T1000 (cell line): ENCODE results near the gene YY1AP1.
"Not testable (repeated sequence)": the region's sequence is repeated elsewhere in the genome, so short reads cannot be mapped to it uniquely, and the experiment has no call there.

Experiments
- DNase-seq: peaks from one replicate; lab custom pipeline; 2025; ENCODE audit warnings: mixed read lengths; lab: John Stamatoyannopoulos, UW

The YY1AP1 gene, protein sequence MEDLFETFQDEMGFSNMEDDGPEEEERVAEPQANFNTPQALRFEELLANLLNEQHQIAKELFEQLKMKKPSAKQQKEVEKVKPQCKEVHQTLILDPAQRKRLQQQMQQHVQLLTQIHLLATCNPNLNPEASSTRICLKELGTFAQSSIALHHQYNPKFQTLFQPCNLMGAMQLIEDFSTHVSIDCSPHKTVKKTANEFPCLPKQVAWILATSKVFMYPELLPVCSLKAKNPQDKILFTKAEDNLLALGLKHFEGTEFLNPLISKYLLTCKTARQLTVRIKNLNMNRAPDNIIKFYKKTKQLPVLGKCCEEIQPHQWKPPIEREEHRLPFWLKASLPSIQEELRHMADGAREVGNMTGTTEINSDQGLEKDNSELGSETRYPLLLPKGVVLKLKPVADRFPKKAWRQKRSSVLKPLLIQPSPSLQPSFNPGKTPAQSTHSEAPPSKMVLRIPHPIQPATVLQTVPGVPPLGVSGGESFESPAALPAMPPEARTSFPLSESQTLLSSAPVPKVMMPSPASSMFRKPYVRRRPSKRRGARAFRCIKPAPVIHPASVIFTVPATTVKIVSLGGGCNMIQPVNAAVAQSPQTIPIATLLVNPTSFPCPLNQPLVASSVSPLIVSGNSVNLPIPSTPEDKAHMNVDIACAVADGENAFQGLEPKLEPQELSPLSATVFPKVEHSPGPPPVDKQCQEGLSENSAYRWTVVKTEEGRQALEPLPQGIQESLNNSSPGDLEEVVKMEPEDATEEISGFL

DNA sequence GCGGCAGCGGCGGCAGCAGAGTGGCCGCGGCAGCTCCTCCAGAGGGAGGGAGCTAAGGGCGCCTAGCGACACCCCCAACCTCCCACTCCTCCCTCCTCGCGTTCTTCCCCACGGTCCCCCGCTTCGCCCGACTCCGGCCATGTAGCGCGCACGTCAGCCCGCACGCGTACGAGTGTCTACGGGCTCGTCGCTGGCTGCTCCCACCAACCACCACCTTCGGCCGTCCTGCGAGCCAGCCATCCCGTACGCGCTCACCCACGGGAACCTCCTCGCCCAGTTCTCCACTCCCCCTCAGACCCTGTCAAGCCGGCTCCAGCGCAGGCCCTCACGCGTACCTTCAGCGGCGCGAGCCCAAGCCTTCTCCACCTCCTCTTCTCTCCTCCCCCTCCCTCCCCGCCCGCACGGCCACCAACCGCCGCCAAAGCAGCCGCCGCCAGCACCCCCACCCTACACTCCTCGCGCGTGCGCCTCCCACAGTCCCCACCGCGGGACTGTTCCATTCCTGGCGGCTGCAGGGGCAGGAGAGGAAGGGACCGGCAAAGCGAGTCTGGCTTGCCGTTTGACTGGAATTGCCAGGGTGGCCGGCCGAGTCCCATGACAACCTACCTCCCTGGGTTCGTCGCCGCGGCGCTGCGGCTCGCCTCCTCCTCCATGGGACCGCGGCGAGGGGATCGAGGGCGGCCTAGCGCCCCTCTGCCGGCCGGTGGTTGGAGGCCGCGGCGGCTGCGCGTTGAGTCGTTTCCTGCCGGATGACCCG is at the start of gene YY1AP1:
Gene YY1AP1, minus strand, starts transcription at position 451 of the 757 bp plus-strand sequence. CDS start 8,338 bp downstream, outside the sequence.
- DNase-seq: peak; percentile 85

DNA sequence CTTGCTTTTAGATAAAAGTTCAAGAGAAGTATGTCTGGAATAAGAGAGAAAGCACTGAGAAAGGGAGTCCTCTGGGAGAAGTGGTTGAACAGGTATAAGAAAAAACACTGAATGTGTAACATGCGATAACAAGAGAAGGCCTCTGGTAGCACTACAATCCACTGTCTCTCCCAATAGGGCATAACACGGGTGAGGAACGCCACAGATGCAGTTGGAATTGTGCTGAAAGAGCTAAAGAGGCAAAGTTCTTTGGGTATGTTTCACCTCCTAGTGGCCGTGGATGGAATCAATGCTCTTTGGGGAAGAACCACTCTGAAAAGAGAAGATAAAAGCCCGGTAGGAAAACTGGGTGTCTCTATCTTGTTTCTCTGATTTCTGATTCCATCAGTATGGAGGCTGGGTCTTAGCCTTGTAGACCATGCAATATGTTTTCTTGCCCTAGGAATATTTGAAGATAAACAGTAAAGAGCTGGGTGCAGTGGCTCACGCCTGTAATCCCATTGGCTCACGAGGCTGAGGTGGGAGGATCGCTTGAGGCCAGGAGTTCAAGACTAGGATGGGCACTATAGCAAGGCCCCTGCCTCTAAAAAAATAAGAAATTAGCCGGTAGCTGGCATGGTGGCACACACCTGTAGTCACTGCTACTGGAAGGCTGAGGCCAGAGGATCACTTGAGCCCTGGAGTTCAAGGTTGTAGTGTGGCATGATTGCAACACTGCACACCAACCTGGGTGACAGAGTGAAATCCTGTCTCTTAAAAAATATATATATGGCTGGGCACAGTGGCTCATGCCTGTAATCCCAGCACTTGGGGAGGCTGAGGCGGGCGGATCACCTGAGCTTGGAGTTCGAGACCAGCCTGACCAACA is 40.7 kb upstream of the YY1AP1 start:
- DNase-seq: no peak

DNA sequence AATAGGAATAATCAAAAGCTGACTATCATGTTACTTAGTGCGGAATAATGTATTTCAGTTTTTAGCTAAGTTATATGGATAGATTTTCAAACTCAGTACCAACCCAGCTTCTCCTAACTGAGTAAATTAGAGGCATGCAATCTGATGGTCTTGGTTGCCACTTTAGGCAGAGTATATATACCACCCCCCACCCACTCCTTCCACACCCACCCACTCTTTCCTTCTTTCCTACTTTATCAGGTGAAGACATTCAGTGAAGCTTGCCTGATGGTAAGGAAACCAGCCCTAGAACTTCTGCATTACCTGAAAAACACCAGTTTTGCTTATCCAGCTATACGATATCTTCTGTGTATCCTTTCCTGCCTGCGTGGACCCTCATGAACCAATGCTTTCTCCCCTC is 36.6 kb upstream of the YY1AP1 start:
- no peak for DNase-seq

DNA sequence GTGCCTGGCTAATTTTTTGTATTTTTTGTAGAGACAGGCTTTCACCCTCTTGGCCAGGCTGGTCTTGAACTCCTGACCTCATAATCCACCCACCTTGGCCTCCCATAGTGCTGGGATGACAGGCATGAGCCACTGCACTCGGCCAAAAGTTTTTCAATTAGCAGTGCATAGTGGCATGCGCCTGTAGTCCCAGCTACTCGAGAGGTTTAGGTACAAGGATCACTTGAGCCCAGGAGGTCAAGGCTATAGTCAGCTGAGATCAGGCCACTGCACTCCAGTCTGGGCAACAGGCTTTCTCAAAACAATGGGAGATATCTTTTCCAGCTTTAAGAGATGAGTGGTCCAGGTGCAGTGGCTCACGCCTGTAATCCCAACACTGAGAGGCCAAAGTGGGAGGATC is 31.1 kb upstream of the YY1AP1 start:
- no peak for DNase-seq

DNA sequence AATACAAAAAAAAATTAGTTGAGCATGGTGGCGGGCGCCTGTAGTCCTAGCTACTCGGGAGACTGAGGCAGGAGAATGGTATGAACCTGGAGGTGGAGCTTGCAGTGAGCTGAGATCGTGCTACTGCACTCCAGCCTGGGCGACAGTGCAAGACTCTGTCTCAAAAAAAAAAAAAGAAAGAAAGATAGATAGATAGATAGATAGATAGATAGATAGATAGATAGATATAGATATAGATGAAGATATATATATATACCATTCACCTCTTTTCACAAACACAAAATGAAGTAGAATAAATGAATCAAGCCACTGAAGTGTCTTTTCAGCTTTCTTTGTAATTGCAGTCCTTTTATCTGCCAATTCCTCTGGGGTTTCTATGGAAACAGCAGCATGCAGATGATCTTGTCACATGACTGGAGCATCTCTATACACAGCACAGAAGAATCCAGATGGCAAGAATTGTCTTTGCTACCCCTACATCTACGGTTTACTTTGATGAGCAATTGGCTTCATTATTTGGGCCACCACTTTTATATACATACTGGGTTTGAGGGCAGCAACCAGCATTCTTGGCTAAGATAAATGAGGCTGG is 30.0 kb upstream of the YY1AP1 start:
- not testable (repeated sequence) for DNase-seq

DNA sequence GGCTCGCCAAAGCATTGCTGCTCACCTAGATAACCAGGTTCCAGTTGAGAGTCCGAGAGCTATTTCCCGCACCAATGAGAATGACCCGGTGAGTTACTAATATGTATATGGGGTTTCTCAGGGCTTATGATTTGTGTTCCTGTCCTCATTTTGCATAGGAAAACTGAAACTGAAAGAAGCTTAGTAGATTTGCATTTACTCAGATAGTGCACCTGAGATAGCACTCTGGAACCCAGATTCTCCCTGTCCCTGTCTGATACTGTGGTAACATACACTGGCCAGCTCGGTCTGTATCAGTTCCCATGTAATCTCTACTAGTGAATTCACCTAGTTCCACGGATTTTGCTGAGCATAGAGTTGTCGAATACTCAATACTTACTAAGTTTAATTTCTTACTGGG is 28.5 kb upstream of the YY1AP1 start:
- DNase-seq: no peak

DNA sequence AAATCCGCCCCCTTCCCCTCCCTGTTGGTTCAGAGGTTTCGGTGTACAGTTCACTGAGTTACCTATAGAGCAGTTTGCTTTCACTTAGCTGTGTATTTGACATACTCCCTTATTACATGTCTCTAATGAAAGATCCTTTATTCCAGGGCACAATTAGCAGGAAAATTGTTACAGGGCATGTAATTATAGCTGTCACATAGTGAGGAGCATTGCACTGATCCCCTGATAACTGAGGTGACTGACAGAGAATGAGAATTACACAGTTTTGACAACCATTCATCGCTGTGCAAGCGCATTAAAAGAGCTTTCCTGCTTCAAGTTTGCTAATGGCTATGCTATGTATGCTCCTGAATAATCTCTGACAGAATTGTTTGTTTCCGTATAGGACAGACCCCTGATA is 27.2 kb upstream of the YY1AP1 start:
- DNase-seq: no peak

DNA sequence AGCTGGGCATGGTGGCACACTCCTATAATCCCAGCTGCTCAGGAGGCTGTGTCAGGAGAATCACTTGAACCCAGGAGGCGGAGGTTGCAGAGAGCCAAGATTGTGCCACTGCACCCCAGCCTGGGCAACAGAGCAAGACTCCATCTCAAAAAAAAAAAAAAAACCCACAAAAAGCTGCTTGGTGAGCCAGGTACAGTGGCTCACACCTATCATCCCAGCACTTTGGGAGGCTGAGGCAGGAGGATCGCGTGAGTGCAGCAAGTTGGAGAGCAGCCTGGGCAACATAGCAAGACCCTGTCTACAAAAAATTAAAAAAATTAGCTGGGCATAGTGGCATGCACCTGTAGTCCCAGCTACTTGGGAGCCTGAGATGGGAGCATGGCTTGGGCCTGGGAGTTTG is 26.5 kb upstream of the YY1AP1 start:
- DNase-seq: not testable (repeated sequence)

DNA sequence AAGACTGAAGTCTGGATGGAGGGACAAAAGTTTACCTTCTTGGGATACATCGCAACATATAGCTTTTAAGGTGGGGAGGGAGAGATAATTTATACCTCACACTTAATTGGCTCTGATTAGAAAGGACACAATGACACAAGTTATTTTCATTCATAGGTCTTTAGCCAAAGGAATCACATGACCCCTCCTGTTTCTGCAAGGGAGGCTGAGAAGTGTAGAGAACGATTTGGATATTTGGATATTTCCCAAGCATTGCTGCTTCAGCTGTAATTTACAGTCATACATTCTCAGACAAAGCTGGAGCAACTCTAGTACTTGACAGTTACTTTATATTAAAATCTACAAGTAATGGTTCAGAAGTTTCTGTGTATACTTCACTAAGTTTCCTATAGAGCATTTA is 24.5 kb upstream of the YY1AP1 start:
- DNase-seq: no peak

DNA sequence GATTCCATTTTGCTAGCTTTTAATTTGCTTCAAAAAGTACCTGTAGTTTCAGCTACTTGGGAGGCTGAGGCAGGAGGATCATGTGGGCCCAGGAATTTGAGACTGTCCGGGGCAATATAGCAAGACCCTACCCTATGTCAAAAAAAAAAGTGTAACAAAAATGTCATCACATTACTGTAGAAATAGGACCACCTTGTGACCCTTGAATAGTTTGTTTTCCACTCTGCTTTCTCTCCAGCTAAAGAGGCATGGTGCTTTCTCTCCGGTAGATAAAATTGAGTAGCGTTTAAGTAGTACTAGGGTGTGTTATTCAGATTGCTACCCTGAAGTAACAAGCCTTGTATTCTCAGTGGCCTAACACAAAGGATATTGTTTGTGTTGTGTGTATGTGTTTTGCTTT is 24.1 kb upstream of the YY1AP1 start:
- DNase-seq: not testable (repeated sequence)

DNA sequence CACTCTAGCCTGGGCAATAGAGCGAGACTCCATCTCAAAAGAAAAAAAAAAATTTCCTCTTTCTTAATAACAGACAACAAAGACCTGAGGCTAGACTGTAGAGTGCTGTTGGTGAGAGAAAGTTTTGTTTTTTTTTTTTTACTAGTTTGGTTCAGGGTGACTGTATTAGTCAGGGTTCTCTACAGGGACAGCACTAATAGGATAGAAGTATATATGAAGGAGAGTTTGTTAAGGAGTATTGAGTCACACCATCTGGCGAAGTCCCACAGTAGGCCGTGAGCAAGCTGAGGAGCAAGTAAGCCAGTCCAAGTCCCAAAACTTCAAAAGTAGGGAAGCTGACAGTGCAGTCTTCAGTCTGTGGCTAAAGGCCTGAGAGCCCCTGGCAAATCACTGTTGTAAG is 22.9 kb upstream of the YY1AP1 start:
- not testable (repeated sequence) for DNase-seq

DNA sequence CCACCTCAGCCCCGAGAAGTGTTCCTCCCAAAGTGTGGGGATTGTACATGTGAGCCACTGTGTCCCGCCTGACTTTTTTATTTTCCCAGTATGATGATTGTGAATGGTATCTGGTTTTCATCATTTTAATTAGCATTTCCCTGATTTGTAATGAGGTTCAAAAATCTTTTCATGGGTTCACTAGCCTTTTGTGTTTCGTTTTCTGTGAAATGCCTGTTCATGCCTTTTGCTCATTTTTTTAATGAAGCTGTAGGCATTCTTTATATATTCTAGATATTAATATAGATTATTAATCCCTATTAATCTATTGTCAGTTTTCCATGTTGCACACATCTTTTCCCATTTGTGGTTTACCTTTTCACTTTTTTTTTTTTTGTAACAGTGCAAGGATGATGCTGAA is 20.8 kb upstream of the YY1AP1 start:
- no peak for DNase-seq

DNA sequence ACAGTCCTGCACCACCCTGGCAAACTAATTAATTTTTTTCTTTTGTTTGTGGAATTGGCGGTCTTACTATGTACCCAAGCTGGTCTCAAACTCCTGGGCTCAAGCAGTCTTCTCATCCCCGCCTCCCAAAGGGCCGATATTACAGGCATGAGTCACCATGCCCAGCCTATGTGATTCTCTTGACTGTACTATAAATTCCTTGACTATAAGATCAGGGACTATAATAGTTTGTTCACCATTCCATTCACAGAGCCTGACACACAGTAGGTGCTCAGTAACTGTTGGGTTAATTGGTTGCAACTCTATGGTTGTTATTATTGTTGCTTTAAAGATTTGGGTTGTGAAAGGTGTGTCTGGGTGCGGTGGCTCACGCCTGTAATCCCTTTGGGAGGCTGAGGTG is 17.6 kb upstream of the YY1AP1 start:
- peak; percentile 25 for DNase-seq

DNA sequence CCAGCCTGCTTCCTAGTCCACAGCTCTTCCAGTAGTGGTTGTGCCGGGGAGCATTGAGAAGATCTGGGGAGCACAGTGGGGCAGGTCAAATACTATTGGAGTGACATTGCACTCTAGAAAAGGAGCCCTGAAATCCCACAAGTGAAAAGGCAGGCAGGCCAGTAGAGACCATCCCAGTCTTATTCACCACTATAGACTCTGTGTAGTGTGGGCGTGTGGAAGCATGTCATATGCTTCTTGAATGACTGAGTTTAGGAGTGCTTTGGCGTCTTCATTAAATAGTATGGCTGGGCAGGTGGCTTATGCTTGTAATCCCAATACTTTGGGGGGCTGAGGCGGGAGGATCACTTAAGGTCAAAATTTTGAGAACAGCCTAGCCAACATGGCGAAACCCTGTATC is 15.8 kb upstream of the YY1AP1 start:
- not testable (repeated sequence) for DNase-seq

DNA sequence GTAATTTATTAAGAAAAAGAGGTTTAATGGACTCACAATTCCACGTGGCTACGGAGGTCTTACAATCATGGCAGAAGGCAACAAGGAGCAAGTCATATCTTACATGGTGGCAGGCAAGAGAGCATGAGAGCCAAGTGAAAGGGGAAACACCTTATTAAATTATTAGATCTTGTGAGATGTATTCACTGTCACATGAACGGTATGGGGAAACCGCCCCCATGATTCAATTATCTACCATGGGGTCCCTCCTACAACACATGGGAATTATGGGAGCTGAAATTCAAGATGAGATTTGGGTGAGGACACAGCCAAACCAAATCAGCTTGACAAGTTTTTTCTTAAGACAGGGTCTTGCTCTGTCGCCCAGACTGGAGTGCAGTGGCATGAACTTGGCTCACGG is 14.6 kb upstream of the YY1AP1 start:
- DNase-seq: no peak

DNA sequence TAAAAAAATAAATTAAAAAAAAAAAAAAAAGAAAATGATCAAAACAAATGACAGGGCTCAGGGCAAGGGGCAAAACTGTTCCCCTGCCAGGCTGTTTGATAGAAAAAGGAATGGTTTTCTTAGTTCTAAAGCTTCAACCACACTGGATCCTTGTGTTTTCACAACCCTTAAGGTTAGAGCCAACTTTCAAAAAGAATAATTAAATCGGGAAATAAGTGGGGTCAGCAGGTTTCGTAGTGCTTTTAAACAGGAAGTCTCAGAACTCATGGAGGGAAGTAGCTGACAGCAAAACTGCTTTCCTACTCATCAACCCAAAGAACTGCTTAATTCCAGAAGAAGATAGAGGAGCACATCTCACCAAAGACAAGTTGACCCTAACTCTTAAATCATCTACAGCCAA is 13.1 kb upstream of the YY1AP1 start:
- not testable (repeated sequence) for DNase-seq

DNA sequence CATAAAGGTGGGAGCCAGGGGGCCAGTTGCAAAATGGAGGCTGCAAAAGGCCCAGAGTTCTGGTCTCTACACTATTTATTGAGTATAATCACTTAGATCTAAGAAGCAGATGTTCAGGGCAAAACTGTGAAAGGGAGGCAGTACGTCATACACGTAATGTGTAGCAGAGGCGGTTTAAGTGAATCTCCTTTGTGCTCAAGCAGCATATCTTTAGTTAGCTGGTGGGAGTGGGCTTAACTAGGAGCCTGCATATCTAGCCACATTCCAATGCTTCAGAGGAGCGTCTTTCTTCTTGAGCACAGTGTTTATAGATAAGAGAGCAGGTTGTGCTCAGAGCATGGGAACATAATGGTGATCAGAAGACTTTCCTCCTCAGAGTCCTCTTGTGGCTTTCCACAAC is 10.5 kb upstream of the YY1AP1 start:
- not testable (repeated sequence) for DNase-seq

DNA sequence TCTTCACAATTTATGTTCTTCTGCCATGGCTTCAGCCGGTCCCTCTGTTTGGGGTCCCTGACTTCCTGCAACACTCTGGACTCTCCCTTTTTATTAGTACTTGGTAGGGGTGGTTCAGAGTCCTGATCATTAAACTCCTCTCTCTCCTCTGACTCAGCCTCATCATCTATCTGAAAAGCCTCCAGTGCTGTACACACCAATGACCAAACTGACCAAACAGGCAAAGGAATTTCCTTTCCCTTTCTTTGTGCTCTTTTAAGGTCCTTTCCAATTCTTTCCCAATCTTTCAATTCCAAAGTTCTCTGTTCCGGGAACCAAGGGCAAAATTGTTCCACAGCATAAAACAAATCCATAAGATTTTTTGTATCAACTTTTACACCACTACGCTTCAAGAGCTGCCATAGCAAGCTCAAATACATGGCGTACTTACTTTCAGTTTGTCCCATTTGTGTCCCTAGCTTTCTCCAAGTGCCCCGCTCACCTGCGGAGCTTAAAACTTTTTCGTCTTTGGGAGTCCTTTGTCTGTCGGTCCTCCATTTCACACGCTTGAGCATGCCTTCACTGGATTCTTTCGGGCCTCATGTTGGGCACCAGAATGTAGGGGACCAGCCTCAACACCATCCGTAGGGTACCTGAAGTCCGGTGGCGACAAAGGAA is 9.9 kb upstream of the YY1AP1 start:
- no peak for DNase-seq

DNA sequence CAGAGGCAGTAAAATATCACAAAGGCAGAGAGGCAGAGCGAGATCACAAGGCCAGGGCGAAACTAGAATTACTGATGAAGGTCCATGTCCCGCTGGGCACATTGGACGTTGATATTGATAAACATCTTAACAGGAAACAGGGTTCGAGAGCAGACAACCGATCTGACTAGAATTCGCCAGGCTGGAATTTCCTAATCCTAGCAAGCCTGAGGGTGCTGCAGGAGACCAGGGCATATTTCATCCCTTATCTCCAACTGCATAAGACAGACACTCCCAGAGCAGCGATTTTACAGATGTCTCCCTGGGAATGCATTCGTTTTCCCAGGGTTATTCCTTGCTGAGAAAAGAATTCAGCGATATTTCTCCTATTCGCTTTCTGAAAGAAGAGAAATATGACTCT is 9.0 kb upstream of the YY1AP1 start:
- not testable (repeated sequence) for DNase-seq

DNA sequence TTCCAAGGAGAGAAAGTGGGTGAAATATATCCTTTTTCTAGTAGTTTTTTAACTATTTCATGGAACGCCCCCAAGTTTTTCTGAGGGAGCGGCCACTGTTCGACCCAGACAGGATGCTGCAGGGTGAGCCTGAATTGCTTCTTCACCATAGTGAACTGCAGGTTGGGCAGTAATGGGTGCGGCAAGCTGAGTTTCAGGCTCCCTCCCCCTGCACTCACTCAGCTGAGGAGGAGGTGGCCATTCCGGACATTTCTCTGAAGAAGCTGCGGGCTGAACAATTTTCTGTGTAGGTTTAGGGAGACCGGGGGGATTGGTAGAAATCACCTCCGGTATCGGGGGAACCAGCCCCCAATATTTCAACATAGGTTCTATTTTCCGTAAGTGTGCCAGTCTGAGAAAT is 8.5 kb upstream of the YY1AP1 start:
- no peak for DNase-seq

DNA sequence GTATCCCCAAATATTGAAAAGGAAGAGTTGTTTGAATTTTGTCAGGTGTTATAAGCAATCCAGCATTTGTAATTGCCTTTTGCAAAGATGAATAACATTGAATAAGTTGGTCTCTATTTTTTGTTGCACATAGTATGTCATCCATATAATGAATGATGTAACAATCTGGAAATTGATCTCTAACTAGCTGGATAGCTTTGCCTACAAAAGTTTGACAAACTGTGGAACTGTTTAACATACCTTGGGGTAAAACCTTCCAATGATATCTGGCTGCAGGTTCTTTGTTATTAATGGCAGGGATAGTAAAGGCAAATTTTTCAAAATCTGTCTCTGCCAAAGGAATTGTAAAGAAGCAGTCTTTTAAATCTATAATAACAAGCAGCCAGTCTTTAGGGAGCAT is 8.0 kb upstream of the YY1AP1 start:
- DNase-seq: no peak
